ENCODE measurements around the gene FBN2.

Gene FBN2

DNA sequence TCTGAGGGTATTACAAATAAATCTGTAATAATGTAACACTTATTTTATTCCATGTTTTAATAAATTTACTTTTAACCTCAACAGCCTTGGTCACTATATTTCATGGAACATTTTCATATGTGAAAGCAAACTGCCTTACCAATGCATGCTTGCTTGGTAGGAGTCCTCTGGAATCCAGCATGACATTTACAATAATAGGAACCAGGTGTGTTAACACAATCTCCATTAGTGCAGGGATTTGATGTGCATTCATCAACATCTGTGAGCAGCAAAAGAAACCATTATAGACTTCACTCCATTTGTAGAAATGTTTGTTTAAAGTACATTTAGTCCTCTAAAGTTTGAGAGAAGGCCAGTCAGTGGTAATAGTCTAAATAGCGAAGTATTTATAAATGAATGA lies 159.4 kb downstream of the FBN2 start:
- FAIRE-seq (no peak), DNase-seq (ENCODE audit: insufficient read length) (no peak)
- TF ChIP-seq POLR2A (IDR thresholded peaks at IDR 0.05; ENCODE audit: low read depth, low read length) (no peak), TAF1 (IDR thresholded peaks at IDR 0.05; ENCODE audit: borderline replicate concordance, low read depth, low read length) (no peak)

DNA sequence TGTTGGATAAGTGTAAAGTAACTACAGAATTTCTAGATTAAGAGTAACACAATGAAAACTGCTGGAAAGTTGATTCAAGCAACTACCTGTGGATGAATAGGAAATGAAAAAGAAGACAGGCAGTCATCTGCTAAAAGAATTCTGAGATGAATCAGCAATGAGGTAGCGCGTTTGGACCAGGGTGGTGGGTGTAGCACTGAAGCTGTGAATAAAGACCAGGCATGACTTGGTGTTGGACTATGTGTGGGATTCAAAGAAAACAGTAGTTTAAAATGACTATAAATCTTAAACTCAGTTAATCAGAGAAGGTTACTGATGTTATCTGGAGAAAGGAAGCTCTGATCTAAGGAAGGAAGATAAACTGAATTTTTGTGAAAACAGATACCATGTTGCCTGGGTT lies 159.8 kb downstream of the FBN2 start:
- no peak for DNase-seq (ENCODE audit: insufficient read length)
- FAIRE-seq, result no peak
- TF ChIP-seq POLR2A (IDR thresholded peaks at IDR 0.05; ENCODE audit: low read depth, low read length) (no peak), TAF1 (IDR thresholded peaks at IDR 0.05; ENCODE audit: borderline replicate concordance, low read depth, low read length) (no peak), POLR2AphosphoS5 (IDR thresholded peaks at IDR 0.05; ENCODE audit: low read depth, low read length) (no peak)

DNA sequence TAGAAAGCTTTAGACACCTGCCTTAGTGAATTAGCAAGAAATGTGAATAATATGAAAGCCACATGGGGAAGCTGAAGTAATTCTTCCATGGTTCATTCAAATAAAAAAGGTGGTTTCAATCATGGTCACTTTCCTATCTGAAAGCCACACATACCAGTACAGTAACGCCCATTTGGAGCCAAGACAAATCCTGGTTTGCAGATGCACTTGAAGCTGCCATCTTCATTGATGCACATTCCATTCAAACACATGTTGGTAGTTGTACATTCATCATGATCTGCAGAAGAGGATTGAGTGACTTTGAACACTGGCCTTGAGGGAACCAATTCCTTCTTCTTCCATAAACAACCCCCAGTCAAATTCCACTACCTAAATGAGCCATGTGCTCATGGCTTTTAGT lies 161.5 kb downstream of the FBN2 start:
- TF ChIP-seq POLR2A (IDR thresholded peaks at IDR 0.05; ENCODE audit: low read depth, low read length), result no peak
- no peak for TF ChIP-seq POLR2AphosphoS5 (IDR thresholded peaks at IDR 0.05; ENCODE audit: low read depth, low read length)
- no peak for TF ChIP-seq TAF1 (IDR thresholded peaks at IDR 0.05; ENCODE audit: borderline replicate concordance, low read depth, low read length)
- DNase-seq (ENCODE audit: insufficient read length), result no peak
- FAIRE-seq, result no peak

DNA sequence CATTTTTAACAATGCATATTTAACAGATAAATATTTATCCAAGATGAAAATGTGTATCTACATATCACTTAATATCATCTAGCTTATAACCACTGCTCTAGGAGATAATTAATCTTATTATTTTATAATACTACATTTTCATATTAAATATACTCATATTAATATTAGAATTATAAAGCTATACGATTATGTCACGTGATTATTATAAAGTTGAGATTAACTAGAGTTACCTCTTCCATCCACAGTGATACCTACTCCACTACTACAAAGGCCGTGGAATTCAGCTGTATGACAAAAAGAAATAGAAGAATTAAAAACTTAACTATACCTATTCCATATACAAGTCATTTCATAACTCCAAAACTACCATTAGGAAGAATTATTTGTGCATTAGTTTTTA lies 171.9 kb downstream of the FBN2 start:
- FAIRE-seq, result no peak
- no peak for TF ChIP-seq POLR2A (IDR thresholded peaks at IDR 0.05; ENCODE audit: low read depth, low read length)
- no peak for TF ChIP-seq TAF1 (IDR thresholded peaks at IDR 0.05; ENCODE audit: borderline replicate concordance, low read depth, low read length)
- TF ChIP-seq POLR2AphosphoS5 (IDR thresholded peaks at IDR 0.05; ENCODE audit: low read depth, low read length), result no peak

DNA sequence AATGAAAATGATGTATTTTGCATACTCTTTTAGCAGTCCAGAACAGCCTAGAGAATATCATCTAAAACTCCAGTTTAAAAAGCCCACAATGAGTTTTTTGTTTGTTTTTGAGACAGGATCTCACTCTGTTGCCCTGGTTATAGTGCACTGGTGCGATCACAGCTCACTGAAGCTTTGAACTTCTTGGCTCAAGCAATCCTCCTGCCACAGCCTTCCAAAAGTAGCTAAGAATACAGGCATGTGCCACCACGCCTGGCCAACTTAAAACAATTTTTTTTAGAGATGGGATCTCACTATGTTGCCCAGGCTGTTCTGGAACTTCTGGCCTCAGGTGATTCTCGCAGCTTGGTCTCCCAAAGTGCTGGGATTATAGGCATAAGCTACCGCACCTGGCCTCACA lies 175.7 kb downstream of the FBN2 start:
- no peak for TF ChIP-seq TAF1 (IDR thresholded peaks at IDR 0.05; ENCODE audit: borderline replicate concordance, low read depth, low read length)
- TF ChIP-seq POLR2AphosphoS5 (IDR thresholded peaks at IDR 0.05; ENCODE audit: low read depth, low read length), result no peak
- TF ChIP-seq POLR2A (IDR thresholded peaks at IDR 0.05; ENCODE audit: low read depth, low read length), result no peak
- FAIRE-seq (no peak), DNase-seq (ENCODE audit: insufficient read length) (no peak)

More for the DNA sequence above, 171.9 kb downstream of the FBN2 start:
- DNase-seq (ENCODE audit: insufficient read length), result no peak

DNA sequence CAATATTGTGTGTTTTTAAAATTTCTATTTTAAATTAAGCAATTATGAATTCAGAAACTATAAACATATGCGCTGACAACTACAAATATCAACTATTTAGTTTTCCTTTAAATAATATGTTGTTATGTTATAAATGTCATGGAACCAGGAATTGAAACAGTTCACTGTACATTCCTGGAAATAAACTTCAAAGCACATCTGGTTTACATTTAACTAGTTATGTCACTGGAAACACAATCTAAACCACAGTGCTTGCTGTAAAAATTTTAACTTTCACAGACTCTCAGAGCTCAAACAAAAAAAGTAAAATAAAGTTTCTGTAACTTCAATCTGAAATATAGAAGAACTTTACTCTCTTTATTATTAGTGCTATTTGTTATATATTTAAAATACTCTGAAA lies 179.2 kb downstream of the FBN2 start:
- DNase-seq (ENCODE audit: insufficient read length) (no peak), FAIRE-seq (no peak)
- TF ChIP-seq TAF1 (IDR thresholded peaks at IDR 0.05; ENCODE audit: borderline replicate concordance, low read depth, low read length) (no peak), POLR2A (IDR thresholded peaks at IDR 0.05; ENCODE audit: low read depth, low read length) (no peak), POLR2AphosphoS5 (IDR thresholded peaks at IDR 0.05; ENCODE audit: low read depth, low read length) (no peak)

DNA sequence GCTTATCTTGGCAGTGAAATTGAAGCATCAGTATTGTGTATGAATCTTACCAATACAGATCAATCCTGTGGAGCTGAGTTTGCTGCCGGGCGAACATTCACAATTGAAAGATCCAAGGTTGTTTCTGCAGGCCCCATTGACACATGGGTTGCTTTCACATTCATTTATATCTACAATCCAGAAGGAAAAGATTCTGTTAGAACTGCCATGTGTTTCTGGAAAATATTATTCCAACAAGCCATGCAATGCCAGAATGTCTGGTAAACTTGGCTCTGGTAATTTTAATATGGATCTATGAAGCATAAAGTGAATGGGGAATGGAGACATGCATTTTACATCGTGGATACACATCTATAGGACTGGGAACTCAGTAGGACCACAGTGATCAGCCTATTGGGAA lies 180.8 kb downstream of the FBN2 start:
- no peak for DNase-seq (ENCODE audit: insufficient read length)
- FAIRE-seq, result no peak
- no peak for TF ChIP-seq POLR2A (IDR thresholded peaks at IDR 0.05; ENCODE audit: low read depth, low read length)
- TF ChIP-seq POLR2AphosphoS5 (IDR thresholded peaks at IDR 0.05; ENCODE audit: low read depth, low read length), result no peak

DNA sequence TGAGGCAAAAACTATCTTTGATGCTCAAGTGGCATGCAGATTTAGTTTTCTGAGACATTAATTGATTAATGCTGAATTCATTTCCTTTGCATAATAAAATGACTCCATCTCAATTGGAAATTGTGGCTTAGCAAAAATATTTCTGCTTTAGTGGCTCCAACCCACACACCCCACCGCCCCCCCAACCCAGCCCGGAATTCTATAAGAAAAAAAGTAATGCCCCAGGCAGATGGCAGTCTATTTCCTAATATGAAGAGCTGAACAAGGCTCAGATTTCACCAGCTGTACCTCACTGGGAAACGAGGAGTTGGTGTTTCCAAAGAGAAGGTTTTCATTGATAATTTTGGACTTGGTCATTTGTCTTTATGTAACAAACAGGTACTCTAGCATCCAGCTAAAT lies 182.1 kb downstream of the FBN2 start:
- TF ChIP-seq POLR2A (IDR thresholded peaks at IDR 0.05; ENCODE audit: low read depth, low read length) (no peak), TAF1 (IDR thresholded peaks at IDR 0.05; ENCODE audit: borderline replicate concordance, low read depth, low read length) (no peak), POLR2AphosphoS5 (IDR thresholded peaks at IDR 0.05; ENCODE audit: low read depth, low read length) (no peak)
- FAIRE-seq (no peak), DNase-seq (ENCODE audit: insufficient read length) (no peak)

DNA sequence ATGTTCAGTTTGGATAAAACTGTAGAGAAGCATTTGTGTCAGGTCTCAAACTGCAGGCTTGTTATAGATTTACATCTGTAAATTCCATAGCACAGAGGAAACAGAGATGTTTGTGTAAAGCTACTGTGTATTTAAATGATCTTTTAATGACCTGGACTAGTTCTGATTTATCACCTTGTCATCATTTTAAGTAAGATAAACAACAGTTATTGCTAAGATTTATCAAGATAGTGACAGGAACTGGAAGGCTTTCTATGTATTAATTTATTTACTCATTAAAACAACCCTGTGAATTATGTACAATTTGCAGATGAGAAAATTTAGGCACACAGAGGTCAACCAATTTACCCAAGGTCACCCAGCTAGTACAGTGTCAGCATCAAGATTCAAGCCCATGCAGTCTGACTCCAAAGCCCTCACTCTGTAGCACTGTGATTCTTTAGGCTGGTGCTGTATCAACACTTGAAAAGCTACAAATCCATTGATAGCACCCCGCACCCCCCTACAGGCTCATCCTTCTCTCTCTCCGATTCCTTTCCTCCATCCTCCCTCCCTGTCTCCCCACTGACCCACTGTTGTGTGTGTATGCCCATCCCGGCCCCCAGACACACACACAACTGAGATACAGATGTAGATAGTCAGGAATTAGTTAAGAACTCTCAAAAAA lies 184.5 kb downstream of the FBN2 start:
- TF ChIP-seq POLR2A (IDR thresholded peaks at IDR 0.05; ENCODE audit: low read depth, low read length) (no peak), TAF1 (IDR thresholded peaks at IDR 0.05; ENCODE audit: borderline replicate concordance, low read depth, low read length) (no peak), POLR2AphosphoS5 (IDR thresholded peaks at IDR 0.05; ENCODE audit: low read depth, low read length) (no peak)
- DNase-seq (ENCODE audit: insufficient read length) (no peak), FAIRE-seq (no peak)

DNA sequence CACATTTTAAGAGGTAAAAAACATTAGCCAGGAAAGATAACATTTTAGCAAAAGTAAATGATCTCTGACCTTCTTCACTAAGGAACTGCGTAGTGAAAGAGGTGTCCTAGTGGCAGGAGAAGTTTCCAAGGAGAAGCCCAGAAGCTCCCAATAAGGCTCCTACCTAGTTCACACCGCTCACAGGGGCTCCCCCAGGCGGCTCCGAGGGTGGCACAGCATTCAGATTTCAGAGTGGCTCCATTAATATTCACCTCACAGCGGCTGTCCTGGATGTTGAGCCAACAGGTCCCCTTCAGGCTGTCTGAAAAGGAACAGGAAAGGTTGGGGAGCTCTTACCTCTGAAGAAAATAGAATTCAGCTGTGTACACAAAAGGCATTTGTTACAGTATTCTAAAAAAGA lies 187.3 kb downstream of the FBN2 start:
- FAIRE-seq (no peak), DNase-seq (ENCODE audit: insufficient read length) (no peak)
- TF ChIP-seq TAF1 (IDR thresholded peaks at IDR 0.05; ENCODE audit: borderline replicate concordance, low read depth, low read length) (no peak), POLR2AphosphoS5 (IDR thresholded peaks at IDR 0.05; ENCODE audit: low read depth, low read length) (no peak), POLR2A (IDR thresholded peaks at IDR 0.05; ENCODE audit: low read depth, low read length) (no peak)

DNA sequence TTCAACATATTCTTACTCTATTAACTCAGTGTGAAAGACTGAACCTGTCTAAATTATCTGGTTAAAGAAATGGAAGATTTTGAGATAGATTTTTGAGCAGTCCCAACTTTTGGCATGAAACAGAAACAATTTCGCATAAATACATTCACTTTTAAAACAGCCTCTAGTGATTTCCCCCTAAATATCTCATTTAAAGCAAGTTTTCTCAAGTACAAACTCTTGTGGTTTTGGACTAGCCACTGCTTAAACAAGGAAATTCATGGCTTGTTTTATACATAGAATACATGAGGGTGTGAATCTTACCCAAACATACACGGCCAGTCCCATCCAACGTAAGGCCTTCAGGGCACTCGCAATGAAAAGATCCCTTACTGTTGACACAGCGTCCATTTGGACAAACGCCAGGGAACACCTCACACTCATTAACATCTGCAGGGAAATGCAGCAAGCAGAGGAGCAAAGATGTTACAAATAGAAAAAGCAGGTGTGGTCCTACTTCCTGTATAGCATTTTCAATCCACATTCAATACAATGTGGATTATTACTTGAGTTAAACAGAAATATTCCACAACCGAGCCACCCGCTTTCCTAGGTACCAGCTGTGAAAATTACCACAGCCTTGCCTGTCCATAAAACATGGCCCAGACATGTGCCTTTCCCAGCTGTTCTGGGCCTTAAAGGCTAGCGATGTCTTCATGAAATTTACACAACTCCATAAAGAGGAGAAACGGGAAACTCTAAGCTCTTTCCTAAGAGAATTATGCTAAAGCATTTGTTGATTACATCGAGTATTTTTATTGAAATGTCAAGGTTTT lies 188.8 kb downstream of the FBN2 start:
- FAIRE-seq (no peak), DNase-seq (ENCODE audit: insufficient read length) (no peak)
- TF ChIP-seq POLR2A (IDR thresholded peaks at IDR 0.05; ENCODE audit: low read depth, low read length) (no peak), TAF1 (IDR thresholded peaks at IDR 0.05; ENCODE audit: borderline replicate concordance, low read depth, low read length) (no peak), POLR2AphosphoS5 (IDR thresholded peaks at IDR 0.05; ENCODE audit: low read depth, low read length) (no peak)

DNA sequence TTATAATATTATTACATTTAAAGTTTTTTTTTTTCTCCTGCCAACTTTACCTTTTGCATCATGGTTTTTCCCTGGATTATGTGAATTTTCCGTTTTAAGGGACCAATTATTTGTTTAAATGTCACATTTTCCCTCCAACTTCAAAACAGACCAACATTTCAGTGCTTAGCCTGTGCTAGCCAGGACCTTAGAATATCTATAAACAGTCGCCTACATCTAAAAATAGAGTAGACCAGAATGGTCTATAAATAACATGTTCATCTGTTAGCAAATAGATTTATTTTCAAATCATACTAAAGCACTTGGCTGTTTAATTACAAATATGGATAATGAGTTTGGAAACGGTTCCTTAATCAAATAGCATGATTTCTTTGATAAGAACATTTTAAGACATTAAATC lies 192.0 kb downstream of the FBN2 start:
- no peak for TF ChIP-seq POLR2A (IDR thresholded peaks at IDR 0.05; ENCODE audit: low read depth, low read length)
- TF ChIP-seq POLR2AphosphoS5 (IDR thresholded peaks at IDR 0.05; ENCODE audit: low read depth, low read length), result no peak
- TF ChIP-seq TAF1 (IDR thresholded peaks at IDR 0.05; ENCODE audit: borderline replicate concordance, low read depth, low read length), result no peak
- FAIRE-seq, result no peak
- no peak for DNase-seq (ENCODE audit: insufficient read length)
